ENCODE results near the gene MEAF6.
"Not testable (repeated sequence)": the region's sequence is repeated elsewhere in the genome, so short reads cannot be mapped to it uniquely, and the experiment has no call there.

MEAF6 gene

DNA sequence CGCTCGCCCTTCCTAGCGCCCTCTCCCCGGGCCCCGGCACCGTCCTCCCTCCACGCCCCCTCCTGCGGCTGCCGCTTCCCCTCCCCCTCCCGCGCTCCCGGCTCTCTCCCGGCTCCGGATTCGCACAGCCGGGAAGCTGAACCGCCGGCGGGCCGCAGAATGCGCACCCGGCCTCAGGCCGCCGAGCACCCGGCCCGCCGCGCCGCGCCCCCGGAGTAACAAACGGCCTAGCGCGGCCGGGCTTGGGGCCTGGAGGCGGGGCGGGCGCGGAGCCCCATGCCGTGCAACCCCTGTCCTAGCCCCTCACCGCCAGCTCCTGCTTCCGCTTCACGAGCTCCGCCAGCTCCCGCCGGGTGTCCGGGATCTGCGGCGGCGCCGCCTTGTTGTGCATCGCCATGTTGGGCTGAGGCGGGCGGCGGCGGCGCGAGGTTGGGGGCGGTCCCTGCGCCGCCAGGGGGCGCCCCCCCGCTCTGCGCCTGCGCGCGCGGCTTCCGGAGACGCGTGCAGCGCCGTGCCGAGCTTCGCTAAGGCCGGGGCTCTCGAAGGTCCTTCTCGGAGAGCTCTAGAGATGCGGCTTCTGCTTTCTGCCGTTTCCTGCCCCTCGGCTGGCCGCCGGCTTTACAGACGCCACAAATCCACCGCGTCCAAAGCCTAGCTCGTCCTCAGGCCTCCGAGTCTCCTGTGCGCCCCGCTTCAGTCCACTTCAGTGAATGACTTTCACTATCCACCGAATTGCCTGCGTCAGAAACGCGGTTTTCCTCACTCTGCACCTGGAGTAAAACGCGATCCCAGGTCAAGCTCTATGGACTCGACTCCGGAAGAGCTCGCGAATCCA, at the start of gene MEAF6:
TSS of gene MEAF6 (minus strand) at position 417 of the 835 bp plus-strand sequence. CDS start at position 397, 20 bp downstream.
- DNase-seq = peak; percentile 65

DNA sequence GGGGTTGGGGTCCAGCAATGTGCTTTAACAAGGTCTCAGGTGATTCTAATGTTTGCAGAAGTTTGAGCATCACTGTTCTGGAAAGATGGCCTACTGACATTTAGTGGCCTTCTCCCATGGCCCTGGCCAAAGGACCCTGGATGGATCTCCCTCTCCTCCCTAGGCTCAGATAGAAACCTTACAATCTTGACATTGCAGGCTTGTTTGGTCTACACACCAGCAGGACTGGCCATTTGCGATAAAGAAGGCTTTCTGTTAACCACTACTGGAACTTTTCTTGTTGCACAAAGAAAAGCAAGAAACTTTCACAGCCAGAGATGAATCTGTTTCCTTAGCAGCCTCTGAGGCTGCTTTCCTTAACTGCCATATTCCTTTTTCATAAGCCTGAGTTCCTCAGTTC, 48.4 kb upstream of the MEAF6 start:
- no peak for DNase-seq

DNA sequence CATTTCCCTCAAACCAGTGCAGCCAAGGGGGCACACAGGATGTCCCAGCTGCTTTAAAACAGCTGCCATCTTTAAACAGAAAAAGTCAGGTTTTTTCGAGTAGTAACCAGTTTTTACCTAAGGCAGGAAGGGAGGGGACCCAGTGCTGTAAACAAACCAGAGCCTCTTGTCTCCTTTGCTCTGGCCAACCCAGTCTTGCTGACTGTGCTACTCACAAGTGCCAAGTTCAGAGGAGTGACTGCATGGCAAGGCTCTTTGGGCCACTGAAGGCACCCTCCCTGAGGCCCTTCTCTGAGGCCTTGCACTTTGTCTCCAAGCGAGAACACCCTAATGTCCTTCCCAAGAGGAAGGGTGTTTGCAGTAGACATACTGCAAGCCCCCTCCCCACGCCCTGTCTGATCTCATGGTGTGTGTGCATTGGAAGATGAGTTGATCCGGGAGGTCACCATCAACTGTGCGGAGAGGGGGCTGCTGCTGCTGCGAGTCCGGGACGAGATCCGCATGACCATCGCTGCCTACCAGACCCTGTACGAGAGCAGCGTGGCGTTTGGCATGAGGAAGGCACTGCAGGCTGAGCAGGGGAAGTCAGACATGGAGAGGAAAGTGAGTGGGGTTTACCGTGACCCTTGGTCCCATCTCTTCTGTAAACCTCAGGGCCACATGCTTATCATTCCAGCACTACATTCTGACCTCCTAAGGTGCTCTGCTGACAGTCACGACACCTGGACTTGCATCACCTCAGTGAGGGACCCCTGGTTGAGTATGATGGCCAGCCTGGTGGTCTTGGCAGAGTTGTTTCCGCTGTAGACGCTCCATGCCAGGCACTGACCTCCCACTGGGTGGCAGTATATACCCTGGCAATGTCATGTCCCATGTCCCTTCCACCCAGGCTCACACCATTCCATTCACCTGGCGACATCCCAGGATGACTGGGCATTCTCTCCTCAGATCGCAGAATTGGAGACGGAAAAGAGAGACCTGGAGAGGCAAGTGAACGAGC, 46.9 kb upstream of the MEAF6 start:
- DNase-seq = no peak

DNA sequence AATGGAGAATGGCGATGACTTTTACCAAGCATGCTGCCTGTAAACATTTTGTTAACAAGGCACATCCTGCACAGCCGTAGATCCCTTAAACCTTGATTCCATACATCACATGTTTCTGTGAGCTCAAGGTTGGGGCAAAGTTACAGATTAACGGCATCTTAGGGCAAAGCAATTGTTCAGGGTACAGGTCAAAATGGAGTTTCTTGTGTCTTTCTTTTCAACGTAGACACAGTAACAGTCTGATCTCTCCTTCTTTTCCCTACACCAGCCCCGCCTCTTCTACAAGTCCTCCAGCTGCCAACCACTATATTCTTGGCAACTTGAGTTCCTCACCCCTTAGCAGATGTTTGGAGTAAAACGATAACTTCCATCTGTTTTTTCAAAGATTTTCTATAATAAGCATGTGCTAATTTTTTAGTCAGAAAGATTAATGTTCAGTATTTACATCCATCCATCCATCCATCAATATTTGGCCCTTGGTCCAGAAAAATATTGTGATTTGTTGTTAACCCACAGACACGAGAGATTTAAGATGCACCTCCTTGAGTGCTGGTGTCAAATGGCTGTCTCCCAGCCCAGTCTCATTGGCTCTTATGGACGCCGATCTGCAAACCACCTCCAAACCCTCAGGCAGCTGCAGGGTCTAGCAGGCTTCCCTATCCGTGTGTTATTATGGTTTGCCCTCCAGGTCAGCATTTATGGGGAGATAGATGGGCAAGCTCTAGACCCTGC, 46.0 kb upstream of the MEAF6 start:
- no peak for DNase-seq

DNA sequence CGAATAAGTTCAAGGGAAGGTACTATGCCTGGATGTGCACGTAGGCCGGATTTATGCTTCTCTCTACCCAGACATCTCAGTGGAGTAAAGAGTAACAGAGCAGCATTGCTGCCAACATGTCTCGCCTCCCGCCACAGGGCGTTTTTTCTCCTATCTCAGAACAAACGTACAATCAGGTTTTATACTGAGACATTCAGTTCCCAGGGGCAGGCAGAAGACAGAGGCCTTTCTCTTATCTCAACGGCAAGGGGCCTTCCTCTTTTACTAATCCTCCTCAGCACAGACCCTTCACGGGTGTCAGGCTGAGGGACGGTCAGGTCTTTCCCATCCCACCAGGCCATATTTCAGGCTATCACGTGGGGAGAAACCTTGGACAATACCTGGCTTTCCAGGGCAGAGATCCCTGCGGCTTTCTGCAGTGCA, 45.4 kb upstream of the MEAF6 start:
- not testable (repeated sequence) for DNase-seq

DNA sequence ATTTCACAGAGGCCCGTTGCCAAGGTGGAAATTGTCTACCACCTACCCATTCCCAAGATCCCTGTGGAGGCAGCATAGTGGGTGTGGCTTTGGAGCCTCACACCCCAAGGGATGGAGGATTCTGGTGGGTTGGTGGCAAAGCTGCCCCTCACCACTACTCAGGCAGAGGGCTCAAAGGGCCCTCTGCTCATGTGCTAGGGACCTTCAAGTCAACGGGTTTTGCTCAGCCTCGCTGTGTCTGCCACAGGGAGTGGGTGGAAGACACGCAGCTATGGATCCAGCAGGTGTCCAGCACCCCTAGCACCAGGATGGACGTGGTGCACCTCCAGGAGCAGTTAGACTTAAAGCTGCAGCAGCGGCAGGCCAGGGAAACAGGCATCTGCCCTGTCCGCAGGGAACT, 44.5 kb upstream of the MEAF6 start:
- no peak for DNase-seq

DNA sequence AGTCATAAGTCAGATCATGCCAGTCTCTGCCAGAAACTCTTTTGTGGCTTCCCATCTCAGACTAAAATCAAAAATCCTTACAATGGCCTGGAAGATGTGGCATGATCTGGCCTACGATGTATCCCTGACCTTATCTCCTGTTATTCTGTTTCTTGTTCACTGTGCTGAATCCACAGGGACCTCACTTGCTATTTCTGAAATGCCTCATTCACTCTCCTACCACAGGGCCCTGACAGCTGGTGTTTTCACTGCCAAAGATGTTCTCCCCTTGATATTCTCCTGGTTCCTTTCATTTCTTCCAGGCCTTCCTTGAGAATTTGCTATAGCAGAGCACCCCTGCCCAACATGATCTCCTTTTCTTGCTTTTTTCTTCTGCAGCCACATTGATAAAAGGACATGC, 43.8 kb upstream of the MEAF6 start:
- no peak for DNase-seq

DNA sequence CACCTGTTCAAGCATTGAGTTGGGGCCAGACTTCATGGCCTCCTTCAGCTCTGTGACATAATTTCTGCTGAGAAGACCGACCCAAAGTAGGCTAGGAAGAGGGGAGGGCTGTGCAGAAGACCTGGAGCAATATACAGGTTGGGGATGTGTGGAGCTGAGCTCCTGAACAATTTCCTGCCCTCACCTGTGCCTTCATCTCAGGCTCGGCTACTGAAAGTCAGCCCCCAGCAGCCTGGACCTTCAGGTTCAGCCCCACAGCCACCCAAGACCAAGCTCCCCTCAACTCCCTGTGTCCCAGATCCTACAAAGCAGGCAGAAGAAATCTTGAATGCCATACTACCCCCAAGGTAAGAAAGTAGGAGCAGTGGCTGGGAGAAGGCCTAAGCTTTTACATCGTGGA, 42.8 kb upstream of the MEAF6 start:
- no peak for DNase-seq

DNA sequence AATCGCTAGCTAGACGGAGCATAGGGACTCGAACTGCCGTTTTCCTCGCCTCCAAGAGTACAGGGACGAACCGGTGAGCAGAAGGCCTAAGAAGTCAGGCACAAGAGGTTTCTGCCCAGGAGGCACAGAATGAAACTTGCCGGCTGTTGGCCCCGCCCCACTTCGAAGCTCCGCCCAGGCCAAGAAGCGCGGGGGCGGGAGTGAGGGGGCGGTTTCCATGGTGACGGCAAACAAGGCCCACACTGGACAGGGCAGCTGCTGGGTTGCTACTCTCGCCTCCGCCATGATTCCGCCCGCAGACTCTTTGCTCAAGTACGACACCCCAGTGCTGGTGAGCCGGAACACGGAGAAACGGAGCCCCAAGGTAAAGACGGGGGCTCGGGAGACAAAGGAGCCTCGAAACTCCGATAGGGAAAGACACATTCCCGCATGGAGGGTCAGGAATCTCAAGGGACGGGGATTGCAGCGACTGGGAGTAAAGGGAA, 42.2 kb upstream of the MEAF6 start, which contains the start of gene DNALI1:
TSS of gene DNALI1 (plus strand) at position 229 of the 485 bp plus-strand sequence. CDS start at position 284, 55 bp downstream.
- no peak for DNase-seq

DNA sequence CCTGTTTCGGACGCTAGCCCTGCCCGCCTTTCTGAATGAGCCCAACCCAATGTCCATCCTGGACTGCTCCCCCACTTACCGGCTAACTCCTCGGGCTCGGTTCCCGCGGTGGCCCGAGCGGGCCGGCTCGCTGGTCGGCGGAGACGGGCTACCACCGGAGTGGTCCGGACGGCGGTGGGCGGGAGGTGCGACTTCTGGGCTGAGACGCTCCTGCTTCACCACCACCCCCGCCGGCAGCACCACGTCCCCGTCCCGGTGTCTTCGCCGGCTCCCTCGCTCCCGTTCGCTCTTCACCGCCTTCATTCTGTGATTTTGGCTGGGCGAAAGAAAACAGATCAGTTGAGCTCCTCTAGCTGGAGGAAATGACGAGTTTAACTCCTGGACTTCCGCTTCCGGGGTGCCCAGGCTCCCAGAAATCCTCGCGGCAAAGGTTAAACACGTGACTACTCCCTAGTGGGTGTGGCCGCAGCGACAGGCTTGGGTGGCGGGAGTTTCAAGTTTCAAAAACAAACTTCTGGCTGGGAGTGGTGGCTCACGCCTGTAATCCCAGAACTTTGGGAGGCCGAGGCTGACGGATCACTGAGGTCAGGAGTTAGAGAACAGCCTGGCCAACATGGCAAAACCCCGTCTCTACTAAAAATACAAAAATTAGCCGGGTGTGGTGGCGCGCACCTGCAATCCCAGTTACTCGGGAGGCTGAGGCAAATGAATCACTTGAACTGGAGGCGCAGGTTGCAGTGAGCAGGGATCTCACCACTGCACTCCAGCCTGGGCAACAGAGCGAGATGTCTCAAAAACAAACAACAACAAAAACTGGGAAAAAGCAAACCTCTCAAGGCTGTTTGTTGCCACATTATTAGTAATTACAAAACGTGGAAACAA, 39.6 kb upstream of the MEAF6 start, which contains the start of gene SNIP1:
TSS of gene SNIP1 (minus strand) at position 367 of the 882 bp plus-strand sequence. CDS start at position 303, 64 bp downstream.
- peak; percentile 81 for DNase-seq

DNA sequence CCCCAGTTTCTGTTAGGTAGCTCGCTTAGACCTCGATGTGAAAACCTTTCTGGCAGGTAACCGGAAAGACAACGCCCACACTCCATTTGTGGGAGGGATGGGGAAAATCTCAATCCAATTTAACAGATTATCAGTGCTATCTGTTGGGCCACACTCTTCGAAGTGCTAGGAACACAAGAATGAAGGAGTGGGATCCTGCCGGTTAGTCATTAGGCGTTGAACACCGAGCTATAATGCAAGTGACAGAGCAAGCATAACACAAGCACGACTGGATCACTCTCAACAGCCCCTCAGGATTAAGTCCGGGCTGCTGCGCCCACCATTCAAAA, 39.0 kb upstream of the MEAF6 start:
- DNase-seq = no peak

DNA sequence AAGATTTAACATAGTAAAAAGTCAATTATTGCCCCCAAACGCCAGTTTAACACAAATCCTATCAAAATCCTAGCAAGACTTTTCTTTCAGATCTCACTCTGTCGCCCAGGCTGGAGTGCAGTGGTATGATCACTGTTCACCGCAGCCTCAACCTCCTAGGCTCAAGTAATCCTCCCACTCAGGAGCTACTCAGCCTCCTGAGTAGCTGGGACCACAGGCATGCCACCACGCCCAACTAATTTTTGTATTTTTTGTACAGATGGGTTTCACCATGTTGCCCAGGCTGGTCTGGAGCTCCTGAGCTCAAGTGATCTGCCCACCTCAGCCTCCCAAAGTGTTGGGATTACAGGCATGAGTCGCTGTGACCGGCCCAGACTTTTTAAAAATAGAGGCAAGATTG, 34.8 kb upstream of the MEAF6 start:
- no peak for DNase-seq

DNA sequence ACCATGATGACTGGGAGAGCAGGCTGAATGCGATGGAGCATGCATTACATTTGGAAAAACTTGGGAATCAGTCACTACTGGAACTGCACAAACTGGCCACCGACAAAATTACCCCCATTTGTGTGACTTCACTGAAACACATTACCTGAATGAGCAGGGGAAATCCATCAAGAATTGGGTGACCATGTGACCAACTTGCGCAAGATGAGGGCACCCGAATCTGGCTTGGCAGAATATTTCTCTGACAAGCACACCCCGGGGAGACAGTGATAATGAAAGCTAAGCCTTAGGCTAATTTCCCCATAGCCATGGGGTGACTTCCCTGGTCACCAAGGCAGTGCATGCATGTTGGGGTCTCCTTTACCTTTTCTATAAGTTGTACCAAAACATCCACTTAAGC, 30.5 kb upstream of the MEAF6 start:
- DNase-seq = no peak

DNA sequence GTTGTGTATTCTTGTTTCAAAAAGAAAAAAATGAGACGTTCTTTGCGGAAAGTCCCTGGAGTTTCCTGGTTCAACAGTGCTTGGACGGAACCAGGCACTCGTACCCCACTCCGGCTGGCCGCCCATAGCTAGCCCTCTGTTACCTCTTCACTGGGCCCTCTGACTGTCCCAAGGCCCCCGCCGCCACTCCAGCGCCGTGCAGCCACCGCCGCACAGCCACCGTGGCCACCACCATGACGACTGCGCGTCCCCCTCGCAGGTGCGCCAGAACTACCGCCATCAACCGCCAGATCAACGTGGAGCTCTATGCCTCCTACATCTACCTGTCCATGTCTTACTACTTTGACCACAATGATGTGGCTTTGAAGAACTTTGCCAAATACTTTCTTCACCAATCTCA, 30.0 kb upstream of the MEAF6 start:
- no peak for DNase-seq

DNA sequence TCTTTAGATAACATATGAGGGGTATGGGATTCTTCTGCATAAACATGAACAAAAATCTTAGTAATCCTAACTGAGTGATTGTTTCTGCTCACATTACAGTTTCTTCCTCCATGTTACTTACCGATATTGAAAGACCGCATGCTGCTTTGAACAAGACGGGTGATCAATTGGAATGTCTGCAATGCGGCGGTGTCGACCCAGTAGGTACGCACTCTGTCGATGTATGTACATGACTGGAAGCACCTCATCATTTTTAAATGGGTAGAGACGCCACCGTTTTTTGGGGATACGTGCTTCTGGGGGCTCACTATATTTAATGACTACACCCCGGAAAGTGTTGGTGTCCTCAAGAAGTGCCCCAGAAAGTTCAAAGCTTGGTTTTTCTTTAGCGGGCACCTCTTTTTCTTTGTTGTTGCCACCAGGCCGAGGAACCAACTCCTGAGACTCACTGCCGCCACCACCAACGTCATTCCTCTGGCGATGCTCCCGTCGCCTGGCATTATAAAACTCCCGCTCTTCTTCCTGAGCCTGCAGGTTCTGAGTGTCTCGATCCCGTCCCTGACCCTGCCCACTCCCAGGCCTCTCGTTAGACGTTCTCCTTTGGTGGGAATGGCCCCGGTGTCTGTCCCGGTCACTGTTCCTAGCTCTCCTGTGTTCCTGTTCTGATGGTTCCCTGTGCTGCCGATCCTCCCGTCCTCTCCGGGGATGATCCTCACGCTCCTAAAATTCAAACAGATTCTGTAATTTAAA, 25.6 kb upstream of the MEAF6 start:
- DNase-seq = no peak

DNA sequence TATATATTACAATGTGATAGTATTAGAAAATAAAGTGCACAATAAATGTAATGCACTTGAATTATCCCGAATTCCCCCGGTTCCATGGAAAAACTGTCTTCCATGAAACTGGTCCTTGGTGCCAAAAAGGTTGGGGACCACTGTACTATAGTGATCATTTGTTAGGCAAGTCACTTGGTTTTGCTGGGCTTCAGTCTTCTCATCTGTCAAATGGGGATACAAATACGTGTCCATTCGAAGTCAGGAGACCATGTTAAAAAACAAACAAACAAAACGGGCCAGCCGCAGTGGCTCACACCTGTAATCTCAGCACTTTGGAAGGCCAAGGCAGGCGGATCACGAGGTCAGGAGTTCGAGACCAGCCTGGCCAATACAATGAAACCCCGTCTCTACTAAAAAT, 24.6 kb upstream of the MEAF6 start:
- DNase-seq = not testable (repeated sequence)

DNA sequence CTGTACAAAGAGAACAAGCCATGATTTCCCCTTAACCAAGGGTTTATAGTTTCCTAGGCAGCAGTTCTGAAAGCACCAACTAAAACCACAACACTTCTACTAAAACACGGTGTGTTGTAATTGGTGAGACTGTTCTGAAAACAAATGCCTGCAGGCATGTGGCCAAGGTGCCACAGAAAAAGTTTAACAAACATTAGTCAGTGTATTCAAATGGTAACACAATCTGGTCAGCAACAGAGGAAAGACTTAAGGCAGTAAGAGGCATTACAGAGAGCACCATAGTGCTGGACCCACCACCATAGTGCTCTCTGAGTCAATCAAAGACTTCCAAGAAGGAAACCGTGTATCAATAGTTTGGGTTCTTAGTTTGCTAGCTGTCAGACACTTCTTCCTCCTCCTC, 22.8 kb upstream of the MEAF6 start:
- no peak for DNase-seq

DNA sequence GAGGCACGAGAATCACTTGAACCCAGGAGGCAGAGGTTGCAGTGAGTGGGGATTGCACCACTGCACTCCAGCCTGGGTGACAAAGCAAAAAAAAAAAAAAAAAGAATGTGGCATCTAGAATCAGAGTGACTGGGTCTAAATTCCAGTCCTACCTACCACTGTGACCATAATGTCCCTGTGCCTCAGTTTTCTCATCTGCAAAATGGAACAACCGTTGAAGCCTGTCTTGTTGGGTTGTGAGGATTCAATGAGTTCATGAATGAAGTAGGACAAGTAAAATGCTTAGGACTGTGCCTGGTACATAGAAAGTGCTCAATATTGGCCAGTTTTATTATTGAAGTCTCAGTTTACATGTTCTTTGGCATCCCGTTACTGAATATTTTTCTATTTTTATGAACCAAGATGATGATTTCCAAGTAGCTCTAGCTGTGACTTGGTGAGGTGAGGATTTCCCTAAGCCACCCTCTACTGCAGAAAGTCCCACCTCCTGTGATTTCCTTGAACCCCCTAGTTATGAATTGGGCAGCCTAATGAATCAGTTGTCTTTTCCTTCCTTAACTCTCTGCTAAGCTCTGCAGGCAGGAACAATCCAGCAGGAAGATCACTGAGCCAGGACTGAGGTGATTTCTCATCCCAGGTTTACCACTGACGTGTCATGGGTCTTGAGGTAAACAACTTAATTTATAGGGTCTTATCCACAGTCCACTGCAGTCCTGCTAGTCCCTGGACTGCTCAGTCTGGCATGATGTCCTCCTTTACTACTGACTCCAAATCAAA, 18.9 kb upstream of the MEAF6 start:
- DNase-seq = no peak

DNA sequence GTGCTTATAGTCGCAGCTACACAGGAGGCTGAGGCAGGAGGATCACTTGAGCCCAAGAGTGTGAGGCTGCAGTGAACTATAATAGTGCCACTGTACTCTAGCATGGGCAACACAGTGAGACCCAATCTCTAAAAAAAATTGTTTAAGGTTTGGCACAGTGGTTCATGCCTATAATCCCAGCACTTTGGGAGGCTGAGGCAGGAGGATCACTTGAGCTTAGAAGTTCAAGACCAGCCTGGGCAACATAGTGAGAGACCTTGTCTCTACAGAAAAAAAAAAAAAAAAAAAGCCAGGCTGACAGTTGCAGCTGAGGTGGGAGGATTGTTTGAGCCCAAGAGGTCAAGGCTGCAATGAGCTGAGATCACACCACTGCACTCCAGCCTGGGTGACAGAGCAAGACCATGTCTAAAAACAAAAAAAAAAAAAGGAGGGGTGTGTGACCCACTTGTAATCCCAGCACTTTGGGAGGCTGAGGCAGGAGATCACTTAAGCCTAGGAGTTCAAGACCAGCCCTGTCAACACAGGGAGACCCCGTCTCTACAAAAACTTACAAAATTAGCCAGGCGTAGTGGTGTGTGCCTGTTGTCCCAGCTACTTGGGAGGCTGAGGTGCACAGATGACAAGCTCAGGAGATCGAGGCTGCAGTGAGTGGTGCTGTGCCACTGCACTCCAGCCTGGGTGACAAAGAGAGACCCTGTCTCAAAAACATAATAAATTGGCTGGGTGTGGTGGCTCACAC, 18.0 kb upstream of the MEAF6 start:
- not testable (repeated sequence) for DNase-seq

Data from KG1 (cell line).